GM12878 (cell line): ENCODE data around the gene NACAD. TPM values are rescaled to one million over a fixed set of nuclear protein-coding genes. Genes with fewer than 3 reads are reported as not detected.
A peak's percentile ranks its signal among the peaks of the same experiment; 100 is the strongest.

Experiments
- ATAC-seq: fragments of 200-7000 bp; cut with Tn5 transposase; 3 replicates; pipeline ENCODE4 v1.9.1; 2020; ENCODE audit warnings: mild to moderate bottlenecking, moderate library complexity
- BruUV-seq: library from RNA; stranded (reverse); fragments of 400-500 nt; replicated peaks from 2 replicates; lab custom pipeline; 2021; lab: Mats Ljungman, UMichigan
- CTCF ChIA-PET: fragments of 300-600 bp; sonication (Branson Sonifier 250); formaldehyde crosslinking; extraction: SDS; loops from one replicate; lab custom pipeline; 2021; ENCODE audit warnings: inconsistent platforms; lab: Yijun Ruan, JAX
- POLR2A ChIA-PET: fragments of 350-600 bp; formaldehyde crosslinking; extraction: SDS; loops from one replicate; lab custom pipeline; 2021; ENCODE audit warnings: inconsistent platforms; lab: Charles Lee
- RAD21 ChIA-PET: fragments of 300-600 bp; sonication (Branson Sonifier 250); formaldehyde crosslinking; loops from one replicate; lab custom pipeline; 2023; ENCODE audit warnings: antibody characterized with exemption; ENCODE audit not compliant: unreplicated experiment; lab: Charles Lee
- SMC1A ChIA-PET: fragments of 300-600 bp; sonication (Branson Sonifier 250); formaldehyde crosslinking; loops from one replicate; lab custom pipeline; 2023; ENCODE audit not compliant: unreplicated experiment, uncharacterized antibody; lab: Charles Lee
- DNase-seq: peaks from one replicate; pipeline ENCODE4 v3.0.0-alpha.2; 2011; ENCODE audit warnings: low read depth, low spot score
- FAIRE-seq: peaks from 3 replicates; lab custom pipeline; 2011; peaks lifted over from hg19 to GRCh38; lab: Jason Lieb, UNC
- H2AFZ ChIP-seq: 2 replicates; pipeline ENCODE4 v1.6.0; 2011; ENCODE audit warnings: low read depth, low read length, control low read depth; ENCODE audit not compliant: control insufficient read depth
- H3K27ac ChIP-seq: 2 replicates; pipeline ENCODE4 v1.5.1; 2011; ENCODE audit warnings: control low read depth; ENCODE audit not compliant: control insufficient read depth, insufficient read depth
- H3K27me3 ChIP-seq, 2 experiments: replicated peaks in 1 of 2; 2 replicates each; pipeline versions ENCODE4 v1.6.0 to v1.6.1; 2011; ENCODE audit warnings: low read length in 1 of 2; ENCODE audit not compliant: control insufficient read depth in 2 of 2, insufficient read depth in 2 of 2
- H3K36me3 ChIP-seq, 2 experiments: 2 replicates each; pipeline ENCODE4 v1.5.1; 2011; ENCODE audit warnings: low read length in 1 of 2; ENCODE audit not compliant: control insufficient read depth in 2 of 2, insufficient read depth in 2 of 2
- H3K4me1 ChIP-seq: 2 replicates; pipeline ENCODE4 v1.6.1; 2011; ENCODE audit warnings: mild to moderate bottlenecking, low read length, moderate library complexity, mixed read lengths; ENCODE audit not compliant: control insufficient read depth, insufficient read depth
- H3K4me2 ChIP-seq: 2 replicates; pipeline ENCODE4 v1.6.0; 2011; ENCODE audit warnings: control low read depth; ENCODE audit not compliant: control insufficient read depth, insufficient read depth
- H3K4me3 ChIP-seq: fragments of 200-600 bp; sonication (generic); 2 replicates; pipeline ENCODE4 v1.5.1; 2016
- H3K79me2 ChIP-seq: 2 replicates; pipeline ENCODE4 v1.6.0; 2011; ENCODE audit warnings: low read length; ENCODE audit not compliant: control insufficient read depth, insufficient read depth
- H3K9ac ChIP-seq: 2 replicates; pipeline ENCODE4 v1.8.0; 2011; ENCODE audit warnings: low read length, control low read depth, mixed read lengths; ENCODE audit not compliant: control insufficient read depth, insufficient read depth
- H3K9me3 ChIP-seq: replicated peaks from 3 replicates; pipeline ENCODE4 v1.5.1; 2011; ENCODE audit warnings: mild to moderate bottlenecking, low read length; ENCODE audit not compliant: control insufficient read depth, insufficient read depth
- H4K20me1 ChIP-seq: 2 replicates; pipeline ENCODE4 v1.6.0; 2011; ENCODE audit not compliant: control insufficient read depth, insufficient read depth
- FOXM1 ChIP-seq: IDR thresholded peaks from 2 replicates; pipeline ENCODE4 v1.6.1; 2012; ENCODE audit warnings: low read depth, mild to moderate bottlenecking, inconsistent platforms, low read length, moderate library complexity
- POLR2A ChIP-seq: IDR thresholded peaks from 2 replicates; pipeline ENCODE4 v1.6.1; 2011; ENCODE audit warnings: low read depth, mild to moderate bottlenecking, low read length
- POU2F2 ChIP-seq: IDR thresholded peaks from 3 replicates; pipeline ENCODE4 v1.6.1; 2011; ENCODE audit warnings: low read depth, mild to moderate bottlenecking, low read length, borderline replicate concordance
- TAF1 ChIP-seq: IDR thresholded peaks from 2 replicates; pipeline ENCODE4 v1.6.1; 2011; ENCODE audit warnings: mild to moderate bottlenecking, low read depth, low read length, borderline replicate concordance
- WGBS: methylation state at CpG from one replicate; pipeline ENCODE4 v1.1.6; 2016; ENCODE audit warnings: low lambda C conversion rate; ENCODE audit not compliant: insufficient replicate concordance, insufficient coverage; ENCODE audit errors: missing lambda C conversion rate; 5-methylcytosine and 5-hydroxymethylcytosine counted together
- in situ Hi-C: fragments of 300-500 bp; cut with MboI; formaldehyde crosslinking; loops from 9 replicates; pipeline ENCODE4 v1.14.3; 2018; ENCODE audit warnings: mixed read lengths
- intact Hi-C: fragments of 100-400 bp; cut with micrococcal nuclease; formaldehyde crosslinking; loops from one replicate; pipeline ENCODE4 v1.14.2; 2022; ENCODE audit not compliant: unreplicated experiment
- polyA plus RNA-seq, 11 experiments: library from polyadenylated mRNA; depleted of rRNA in 4 of 11; unstranded in 6 of 11; stranded (reverse) in 5 of 11; fragments of >200 nt; fragmentation: Nextera tagmentation in 4 of 11; fragmentation: Illumina TruSeq in 1 of 11; extraction: Ambion mirVana in 4 of 11; extraction: Trizol in 1 of 11; gene quantifications; 1 replicate in 1 of 11; 2 replicates in 10 of 11; pipeline versions ENCODE4 v1.2.1 to v1.2.3, GENCODE V29; 2011 to 2016; ENCODE audit warnings: inconsistent platforms in 2 of 11, missing spikeins in 2 of 11, low read depth in 1 of 11
- total RNA-seq, 4 experiments: library from RNA; depleted of rRNA in 3 of 4; stranded (reverse); fragments of >200 nt in 3 of 4; fragmentation: Illumina TruSeq in 1 of 4; extraction: Trizol in 1 of 4; gene quantifications; 2 replicates each; pipeline versions ENCODE4 v1.2.1 to v1.2.3, GENCODE V29; 2013 to 2021
- TF ChIP-seq, protein P1 (sequence below): fragments of 450-650 bp; IDR thresholded peaks from 2 replicates; pipeline ENCODE4 v1.6.1; 2017; ENCODE audit warnings: mild to moderate bottlenecking, moderate library complexity
- TF ChIP-seq, protein P2 (sequence below): fragments of 450-650 bp; conservative IDR thresholded peaks from 2 replicates; pipeline ENCODE4 v1.6.1; 2017; ENCODE audit warnings: mild to moderate bottlenecking, moderate library complexity

The NACAD gene
- total and polyA plus RNA-seq, 10 of the 15 experiments (the other 5 are each of a cell fraction or from before 2014, with no cell fraction given): not detected

DNA sequence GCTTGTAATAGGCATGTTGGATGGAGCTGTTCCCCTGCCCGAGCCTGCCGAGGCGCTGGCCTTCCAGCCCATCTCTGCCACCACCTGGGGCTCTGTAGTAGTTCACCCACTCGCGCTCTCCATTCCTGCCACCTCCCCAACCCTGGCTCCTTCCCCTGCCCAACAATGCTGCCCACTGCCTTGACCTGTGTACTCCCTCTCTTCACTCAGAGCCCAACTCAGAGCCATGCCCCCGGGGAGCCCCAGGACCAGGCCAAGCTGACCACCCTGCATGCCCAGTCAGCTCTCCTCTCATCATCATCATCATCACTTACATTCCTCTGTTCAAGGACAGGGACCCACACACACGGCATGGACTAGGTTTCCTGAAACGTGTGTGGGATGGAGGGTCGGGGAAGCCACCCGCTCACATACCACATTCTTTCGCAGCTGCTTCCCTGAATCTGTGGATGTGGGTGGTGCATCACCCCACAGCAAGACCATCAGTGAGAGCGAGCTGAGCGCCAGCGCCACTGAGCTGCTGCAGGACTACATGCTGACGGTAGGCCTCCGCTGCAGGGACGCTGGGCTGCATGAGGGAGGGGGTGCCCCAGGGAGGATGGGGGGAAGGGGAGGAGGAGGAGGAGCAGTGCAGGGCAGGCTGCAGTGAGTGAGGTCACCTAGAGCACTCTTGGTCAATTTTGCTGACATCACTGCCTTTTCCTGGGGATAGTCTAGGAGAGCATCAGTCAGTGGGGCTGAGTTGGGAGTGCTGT is 15.6 kb downstream of the NACAD start:
- SMC1A ChIA-PET: interaction anchor here (1.5 kb wide), 1 partner anchor 99 kb away, joined by 7 read pairs; no protein-coding TSS in a partner anchor
- H3K9ac ChIP-seq: no peak overlapping the region
- H3K36me3 ChIP-seq: peaks cover 23 to 64% of the 10 kb centered on the region in 2 experiments
- POLR2A ChIA-PET: interaction anchor here (1.0 kb wide), 1 partner anchor 13 kb away, joined by 3 read pairs; no protein-coding TSS in a partner anchor
- no peaks in the 10 kb centered on the region for H3K27me3 ChIP-seq
- no peaks in the 10 kb centered on the region for H3K79me2 ChIP-seq
- BruUV-seq: no TSS peak
- RAD21 ChIA-PET: interaction anchor here (1.5 kb wide), 1 partner anchor 99 kb away, joined by 5 read pairs; no protein-coding TSS in a partner anchor
- H4K20me1 ChIP-seq: no peaks in the 10 kb centered on the region
- no peaks in the 10 kb centered on the region for H3K9me3 ChIP-seq
- no peak overlapping the region for H2AFZ ChIP-seq
- H3K27ac ChIP-seq: no peak overlapping the region
- 97% methylated on average over 14 of the region's 17 CpGs for WGBS
- ATAC-seq: no peak
- intact Hi-C loops: no loop called here
- 0 out of 2 replicates have a peak, but pooled peaks have one; percentile 8 for TF ChIP-seq POLR2A
- no peak for TF ChIP-seq POU2F2
- TF ChIP-seq, all 136 proteins: peak for 1
- H3K4me1 ChIP-seq: no peaks in the 10 kb centered on the region
- CTCF ChIA-PET: interaction anchor here (0.7 kb wide), 1 partner anchor 99 kb away, joined by 3 read pairs; no protein-coding TSS in a partner anchor
- no peak for FAIRE-seq
- H3K4me2 ChIP-seq: no peak overlapping the region
- DNase-seq: no peak
- in situ Hi-C loops: no loop called here
- H3K4me3 ChIP-seq: no peak overlapping the region

DNA sequence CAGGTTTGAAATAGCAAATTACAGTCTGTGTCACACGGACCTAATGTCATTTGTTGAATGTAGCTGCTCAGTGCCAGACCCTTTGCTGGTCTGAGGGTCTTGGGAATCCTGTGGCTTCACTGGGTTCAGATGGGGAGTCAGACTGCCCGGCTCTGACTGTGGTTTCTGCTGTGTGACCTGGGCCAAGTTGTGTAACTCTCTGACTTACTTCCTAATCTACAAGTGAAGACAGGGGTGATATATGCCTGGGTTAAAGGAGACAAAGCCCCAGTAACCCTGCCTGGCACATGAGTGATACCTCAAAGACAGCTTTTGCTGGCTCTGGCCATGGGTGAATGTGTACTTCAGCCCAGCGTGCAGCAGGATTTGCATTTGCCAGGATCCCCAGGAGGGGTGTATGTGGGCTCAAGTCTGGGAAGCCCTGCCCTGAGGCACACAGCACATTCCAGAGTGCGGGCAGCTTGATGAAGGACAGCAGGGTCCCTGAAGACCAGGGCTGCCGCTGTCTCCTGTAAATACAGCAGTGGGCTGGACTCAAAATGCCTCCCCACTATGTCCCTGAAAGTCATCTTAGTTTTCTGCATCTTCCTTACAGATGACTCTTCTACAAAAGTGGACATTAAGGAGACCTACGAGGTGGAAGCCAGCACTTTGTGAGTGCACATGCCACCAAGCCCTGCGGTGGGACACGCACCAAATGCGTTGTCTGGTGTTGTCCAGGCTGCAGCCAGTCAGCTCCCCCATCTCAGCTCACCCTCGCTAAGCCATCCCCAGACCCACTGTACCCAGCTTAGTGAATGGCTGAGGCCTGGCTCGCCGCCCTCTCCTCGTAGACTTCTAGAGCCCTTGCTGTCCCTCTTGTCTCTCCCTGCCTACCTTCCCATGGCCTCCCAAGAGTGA is 16.4 kb downstream of the NACAD start:
- Histone ChIP-seq H3K9me3 (no peaks in the 10 kb centered on the region), H3K9ac (no peak overlapping the region), H4K20me1 (peaks cover 5% of the 10 kb centered on the region; the same call in 1 of the 2 replicates), H3K27me3 (no peaks in the 10 kb centered on the region), H3K4me3 (no peak overlapping the region), H3K79me2 (no peaks in the 10 kb centered on the region), H3K36me3 (peaks cover 29 to 69% of the 10 kb centered on the region in 2 experiments), H3K4me2 (no peak overlapping the region), H3K4me1 (no peaks in the 10 kb centered on the region), H3K27ac (no peak overlapping the region), H2AFZ (no peak overlapping the region)
- in situ Hi-C loops (no loop called here), intact Hi-C loops (no loop called here)
- ChIA-PET RAD21 (interaction anchor here (1.5 kb wide), 1 partner anchor 99 kb away, joined by 5 read pairs; no protein-coding TSS in a partner anchor), POLR2A (interaction anchor here (1.0 kb wide), 1 partner anchor 12 kb away, joined by 3 read pairs; no protein-coding TSS in a partner anchor), SMC1A (interaction anchor here (1.5 kb wide), 1 partner anchor 98 kb away, joined by 7 read pairs; no protein-coding TSS in a partner anchor), CTCF (no interaction called here)
- 96% methylated on average over 13 of the region's 13 CpGs for WGBS
- ATAC-seq: no peak
- no peak for FAIRE-seq
- DNase-seq: no peak
- BruUV-seq: no TSS peak
- TF ChIP-seq, protein P1, sequence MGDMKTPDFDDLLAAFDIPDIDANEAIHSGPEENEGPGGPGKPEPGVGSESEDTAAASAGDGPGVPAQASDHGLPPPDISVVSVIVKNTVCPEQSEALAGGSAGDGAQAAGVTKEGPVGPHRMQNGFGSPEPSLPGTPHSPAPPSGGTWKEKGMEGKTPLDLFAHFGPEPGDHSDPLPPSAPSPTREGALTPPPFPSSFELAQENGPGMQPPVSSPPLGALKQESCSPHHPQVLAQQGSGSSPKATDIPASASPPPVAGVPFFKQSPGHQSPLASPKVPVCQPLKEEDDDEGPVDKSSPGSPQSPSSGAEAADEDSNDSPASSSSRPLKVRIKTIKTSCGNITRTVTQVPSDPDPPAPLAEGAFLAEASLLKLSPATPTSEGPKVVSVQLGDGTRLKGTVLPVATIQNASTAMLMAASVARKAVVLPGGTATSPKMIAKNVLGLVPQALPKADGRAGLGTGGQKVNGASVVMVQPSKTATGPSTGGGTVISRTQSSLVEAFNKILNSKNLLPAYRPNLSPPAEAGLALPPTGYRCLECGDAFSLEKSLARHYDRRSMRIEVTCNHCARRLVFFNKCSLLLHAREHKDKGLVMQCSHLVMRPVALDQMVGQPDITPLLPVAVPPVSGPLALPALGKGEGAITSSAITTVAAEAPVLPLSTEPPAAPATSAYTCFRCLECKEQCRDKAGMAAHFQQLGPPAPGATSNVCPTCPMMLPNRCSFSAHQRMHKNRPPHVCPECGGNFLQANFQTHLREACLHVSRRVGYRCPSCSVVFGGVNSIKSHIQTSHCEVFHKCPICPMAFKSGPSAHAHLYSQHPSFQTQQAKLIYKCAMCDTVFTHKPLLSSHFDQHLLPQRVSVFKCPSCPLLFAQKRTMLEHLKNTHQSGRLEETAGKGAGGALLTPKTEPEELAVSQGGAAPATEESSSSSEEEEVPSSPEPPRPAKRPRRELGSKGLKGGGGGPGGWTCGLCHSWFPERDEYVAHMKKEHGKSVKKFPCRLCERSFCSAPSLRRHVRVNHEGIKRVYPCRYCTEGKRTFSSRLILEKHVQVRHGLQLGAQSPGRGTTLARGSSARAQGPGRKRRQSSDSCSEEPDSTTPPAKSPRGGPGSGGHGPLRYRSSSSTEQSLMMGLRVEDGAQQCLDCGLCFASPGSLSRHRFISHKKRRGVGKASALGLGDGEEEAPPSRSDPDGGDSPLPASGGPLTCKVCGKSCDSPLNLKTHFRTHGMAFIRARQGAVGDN: no peak
- no peak for TF ChIP-seq TAF1
- TF ChIP-seq, protein P2, sequence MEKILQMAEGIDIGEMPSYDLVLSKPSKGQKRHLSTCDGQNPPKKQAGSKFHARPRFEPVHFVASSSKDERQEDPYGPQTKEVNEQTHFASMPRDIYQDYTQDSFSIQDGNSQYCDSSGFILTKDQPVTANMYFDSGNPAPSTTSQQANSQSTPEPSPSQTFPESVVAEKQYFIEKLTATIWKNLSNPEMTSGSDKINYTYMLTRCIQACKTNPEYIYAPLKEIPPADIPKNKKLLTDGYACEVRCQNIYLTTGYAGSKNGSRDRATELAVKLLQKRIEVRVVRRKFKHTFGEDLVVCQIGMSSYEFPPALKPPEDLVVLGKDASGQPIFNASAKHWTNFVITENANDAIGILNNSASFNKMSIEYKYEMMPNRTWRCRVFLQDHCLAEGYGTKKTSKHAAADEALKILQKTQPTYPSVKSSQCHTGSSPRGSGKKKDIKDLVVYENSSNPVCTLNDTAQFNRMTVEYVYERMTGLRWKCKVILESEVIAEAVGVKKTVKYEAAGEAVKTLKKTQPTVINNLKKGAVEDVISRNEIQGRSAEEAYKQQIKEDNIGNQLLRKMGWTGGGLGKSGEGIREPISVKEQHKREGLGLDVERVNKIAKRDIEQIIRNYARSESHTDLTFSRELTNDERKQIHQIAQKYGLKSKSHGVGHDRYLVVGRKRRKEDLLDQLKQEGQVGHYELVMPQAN: no peak
- TF ChIP-seq FOXM1: no peak
